GM18508 (cell line): ENCODE data around the gene NDUFB3.
"Not testable (repeated sequence)": the region's sequence is repeated elsewhere in the genome, so short reads cannot be mapped to it uniquely, and the experiment has no call there.

Source experiments
- ATAC-seq: cut with Tn5 transposase; IDR thresholded peaks from one replicate; pipeline ENCODE4 v1.9.1; 2021; ENCODE audit warnings: moderate number of reproducible peaks; ENCODE audit not compliant: insufficient read depth, unreplicated experiment

Gene NDUFB3

DNA sequence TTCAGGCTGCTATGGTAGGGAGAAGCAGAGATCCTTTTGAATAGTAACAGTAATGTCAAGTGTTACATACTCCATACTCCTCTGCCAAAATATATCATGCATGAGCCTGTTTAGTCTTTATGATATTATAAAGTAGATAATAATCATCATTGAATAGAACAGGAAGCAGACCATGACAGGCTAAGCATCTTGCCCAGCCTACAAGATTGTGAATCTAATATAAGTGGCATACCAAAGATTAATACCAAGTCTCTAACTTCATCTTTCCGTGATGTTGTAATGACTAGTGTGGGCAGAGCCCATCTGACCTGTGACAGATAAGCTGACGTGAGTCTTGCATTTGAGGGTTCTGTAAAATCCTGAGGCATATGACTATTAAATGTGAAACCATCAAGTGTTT is 13.1 kb downstream of the NDUFB3 start:
- ATAC-seq, result no peak

DNA sequence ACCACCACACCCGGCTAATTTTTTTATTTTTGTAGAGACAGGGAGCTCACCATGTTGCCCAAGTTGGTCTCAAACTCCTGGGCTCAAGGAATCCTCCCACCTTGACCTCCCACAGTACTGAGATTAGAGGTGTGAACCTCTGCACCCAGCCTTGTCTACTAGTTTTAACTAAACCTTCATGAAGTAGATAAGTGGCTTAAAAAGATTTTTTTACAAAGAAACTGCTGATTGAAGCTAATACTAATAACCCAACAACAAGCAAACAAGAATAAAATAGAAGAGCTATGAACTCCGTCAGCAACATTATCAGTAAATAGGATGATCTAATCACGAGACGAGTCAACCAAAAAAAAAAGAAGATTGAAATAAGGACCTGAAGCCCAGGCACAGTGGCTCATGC is 18.8 kb downstream of the NDUFB3 start:
- ATAC-seq, result no peak

DNA sequence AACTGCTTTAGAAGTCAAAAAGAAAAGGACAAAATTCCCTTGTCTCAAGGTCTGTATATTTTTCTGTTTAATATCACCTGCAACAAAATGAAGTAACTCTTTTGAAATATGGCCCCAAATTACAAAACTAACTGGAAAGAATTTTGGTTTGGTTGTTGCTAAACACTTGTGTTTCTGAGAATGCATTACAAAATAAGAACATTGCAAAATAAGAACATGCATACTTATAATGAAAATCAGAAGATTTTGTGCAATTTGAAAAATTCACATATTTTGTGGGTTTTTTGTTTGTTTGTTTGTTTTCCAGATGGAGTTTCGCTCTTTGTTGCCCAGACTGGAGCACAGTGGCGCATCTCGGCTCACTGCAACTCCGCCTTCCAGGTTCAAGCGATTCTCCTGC is 21.8 kb downstream of the NDUFB3 start:
- ATAC-seq, result no peak

DNA sequence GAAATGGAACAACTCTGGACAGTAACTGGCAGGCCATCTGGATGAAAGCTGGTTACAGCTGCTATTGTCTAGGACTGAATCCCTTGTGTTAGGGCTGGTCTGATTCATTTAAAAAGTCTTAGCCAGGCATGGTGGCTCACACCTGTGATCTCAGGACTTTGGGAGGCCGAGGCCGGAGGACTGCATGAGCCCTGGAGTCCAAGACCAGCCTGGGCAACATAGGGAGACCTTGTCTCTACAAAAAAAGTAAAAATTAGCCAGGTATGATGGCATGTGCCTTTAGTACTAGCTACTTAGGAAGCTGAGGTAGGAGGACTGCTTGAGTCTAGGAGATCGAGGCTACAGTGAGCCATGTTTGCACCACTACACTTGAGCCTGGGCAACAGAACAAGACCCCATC is 28.7 kb downstream of the NDUFB3 start:
- ATAC-seq, result no peak

DNA sequence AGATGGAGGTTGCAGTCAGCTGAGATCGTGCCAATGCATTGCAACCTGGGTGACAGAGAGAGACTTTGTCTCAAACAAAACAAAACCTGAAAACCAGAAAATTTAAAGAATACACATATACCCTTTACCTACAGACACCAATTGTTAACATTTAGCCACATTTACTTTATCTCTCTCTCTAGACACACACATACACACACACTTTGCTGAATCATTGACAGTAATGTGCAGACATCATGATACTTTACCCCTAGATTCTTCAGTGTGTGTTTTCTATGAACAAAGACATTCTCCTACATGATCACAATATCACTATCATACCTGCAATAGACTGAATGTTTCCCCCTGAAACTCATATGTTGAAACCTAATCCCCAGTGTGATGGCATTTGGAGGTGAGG is 34.0 kb downstream of the NDUFB3 start:
- no peak for ATAC-seq

DNA sequence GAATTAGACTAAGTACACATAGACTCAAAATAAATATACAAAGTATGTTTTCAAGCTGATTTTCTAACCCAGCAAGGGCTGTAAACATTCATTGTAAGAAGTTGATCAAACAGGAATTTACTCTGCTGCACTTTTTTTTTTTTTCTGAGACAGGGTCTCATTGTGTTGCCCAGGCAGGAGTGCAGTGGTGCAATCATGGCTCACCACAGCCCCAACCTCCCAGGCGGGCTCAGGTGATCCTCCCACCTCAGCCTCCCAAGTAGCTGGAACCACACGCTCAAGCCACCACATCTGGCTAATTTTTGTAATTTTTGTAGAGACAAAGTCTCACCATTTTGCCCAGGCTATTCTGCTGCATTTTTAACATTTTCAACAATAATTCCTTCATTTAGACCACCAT is 35.8 kb downstream of the NDUFB3 start:
- no peak for ATAC-seq

DNA sequence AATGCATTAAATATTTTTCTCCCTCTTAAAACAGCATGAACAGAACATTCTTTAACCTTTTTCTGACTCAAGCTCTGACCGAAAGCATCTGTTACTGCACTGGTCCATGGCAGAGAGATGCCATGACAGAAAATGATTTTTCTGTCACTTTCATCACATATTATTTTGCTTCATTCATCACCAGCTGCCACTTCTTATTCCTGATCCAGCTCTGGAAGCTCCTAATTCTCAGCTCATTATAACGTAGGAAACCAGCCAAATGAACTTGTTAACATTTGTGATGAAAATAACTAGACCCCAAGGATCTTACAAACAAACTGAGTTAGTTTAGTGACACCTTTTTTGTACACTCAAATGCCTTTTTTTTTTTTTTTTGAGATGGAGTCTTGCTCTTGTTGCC is 36.5 kb downstream of the NDUFB3 start:
- no peak for ATAC-seq

DNA sequence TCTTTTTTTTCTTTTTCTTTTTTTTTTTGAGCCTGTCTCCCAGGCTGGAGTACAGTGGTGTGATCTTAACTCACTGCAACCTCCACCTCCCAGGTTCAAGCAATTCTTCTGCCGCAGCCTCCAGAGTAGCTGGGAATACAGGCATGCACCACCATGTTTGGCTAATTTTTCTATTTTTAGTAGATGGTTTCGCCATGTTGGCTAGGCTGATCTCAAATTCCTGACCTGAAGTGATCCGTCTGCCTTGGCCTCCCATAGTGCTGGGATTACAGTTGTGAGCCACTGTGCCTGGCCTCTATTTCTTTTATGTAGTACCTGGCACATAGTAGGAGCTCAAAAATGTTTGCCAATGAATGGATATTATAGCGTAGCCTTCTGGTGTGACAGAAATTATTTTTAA is 37.4 kb downstream of the NDUFB3 start:
- no peak for ATAC-seq

DNA sequence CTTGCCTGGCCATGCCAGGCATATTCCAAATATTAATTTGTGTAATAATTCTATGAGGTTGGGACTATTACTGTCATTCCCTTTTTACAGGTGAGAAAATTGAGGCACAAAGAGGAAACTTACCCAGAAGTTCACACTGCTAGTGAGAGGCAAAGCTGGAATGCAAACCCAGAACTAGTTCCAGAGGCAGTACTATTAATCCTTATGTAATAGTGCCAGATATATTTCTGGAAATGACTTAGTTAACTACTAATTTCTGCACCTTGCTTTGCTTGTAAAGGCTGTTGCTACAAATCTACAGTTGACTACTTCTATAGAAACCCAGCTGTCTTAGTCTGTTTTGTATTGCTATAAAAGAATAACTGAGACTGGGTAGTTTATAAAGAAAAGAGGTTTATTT is 38.8 kb downstream of the NDUFB3 start:
- ATAC-seq, result no peak

DNA sequence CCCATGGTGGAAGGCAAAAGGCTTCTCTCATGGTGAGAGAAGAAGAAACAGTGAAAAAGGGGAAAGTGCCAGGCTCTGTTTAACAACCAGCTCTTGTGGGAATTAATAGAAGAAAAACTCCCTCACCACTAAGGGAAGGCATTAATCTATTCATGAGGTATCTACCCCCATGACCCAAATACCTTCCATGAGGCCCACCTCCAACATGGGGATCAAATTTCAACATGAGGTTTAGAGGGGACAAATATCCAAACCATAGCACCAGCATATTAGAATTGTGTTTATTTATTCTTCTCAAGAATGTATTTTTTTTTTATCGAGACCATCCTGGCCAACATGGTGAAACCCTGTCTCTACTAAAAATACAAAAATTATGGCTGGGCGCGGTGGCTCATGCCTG is 39.3 kb downstream of the NDUFB3 start:
- no peak for ATAC-seq

DNA sequence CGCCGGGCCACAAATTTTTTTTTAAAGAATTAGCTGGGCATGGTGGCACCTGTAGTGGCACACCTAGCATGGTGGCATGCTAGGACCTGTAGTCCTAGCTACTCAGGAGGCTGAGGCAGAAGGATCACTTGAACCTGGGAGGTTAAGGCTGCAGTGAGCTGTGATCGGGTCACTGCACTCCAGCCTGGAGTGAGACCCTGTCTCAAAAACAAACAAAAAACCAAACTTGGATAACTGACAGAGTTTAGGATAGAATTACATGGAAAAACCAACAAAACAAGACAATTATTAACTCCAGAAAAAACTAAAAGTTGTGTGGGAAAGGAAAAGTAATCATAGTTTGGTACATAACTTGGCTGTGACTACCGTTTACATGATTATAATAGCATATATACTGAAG is 42.5 kb downstream of the NDUFB3 start:
- ATAC-seq, result no peak

DNA sequence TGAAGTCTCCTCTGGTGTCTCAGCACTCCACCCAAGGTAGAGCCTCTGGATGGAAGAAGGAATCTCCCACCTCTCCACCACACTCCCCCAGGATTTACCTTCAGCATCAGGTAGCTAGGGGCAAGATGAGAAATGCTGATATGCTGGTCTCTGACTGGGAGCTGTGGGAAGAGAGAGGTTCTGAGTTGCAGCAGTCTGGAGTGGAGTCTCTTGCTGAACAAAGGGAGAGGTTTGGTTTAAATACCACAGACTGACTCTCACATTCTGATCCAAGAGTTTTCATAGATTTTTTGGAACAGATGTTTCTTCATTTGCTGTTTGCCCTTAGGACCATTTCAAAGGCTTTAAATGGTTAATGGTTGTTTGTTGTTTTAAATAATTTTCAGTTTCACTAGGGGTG is 43.0 kb downstream of the NDUFB3 start:
- no peak for ATAC-seq

DNA sequence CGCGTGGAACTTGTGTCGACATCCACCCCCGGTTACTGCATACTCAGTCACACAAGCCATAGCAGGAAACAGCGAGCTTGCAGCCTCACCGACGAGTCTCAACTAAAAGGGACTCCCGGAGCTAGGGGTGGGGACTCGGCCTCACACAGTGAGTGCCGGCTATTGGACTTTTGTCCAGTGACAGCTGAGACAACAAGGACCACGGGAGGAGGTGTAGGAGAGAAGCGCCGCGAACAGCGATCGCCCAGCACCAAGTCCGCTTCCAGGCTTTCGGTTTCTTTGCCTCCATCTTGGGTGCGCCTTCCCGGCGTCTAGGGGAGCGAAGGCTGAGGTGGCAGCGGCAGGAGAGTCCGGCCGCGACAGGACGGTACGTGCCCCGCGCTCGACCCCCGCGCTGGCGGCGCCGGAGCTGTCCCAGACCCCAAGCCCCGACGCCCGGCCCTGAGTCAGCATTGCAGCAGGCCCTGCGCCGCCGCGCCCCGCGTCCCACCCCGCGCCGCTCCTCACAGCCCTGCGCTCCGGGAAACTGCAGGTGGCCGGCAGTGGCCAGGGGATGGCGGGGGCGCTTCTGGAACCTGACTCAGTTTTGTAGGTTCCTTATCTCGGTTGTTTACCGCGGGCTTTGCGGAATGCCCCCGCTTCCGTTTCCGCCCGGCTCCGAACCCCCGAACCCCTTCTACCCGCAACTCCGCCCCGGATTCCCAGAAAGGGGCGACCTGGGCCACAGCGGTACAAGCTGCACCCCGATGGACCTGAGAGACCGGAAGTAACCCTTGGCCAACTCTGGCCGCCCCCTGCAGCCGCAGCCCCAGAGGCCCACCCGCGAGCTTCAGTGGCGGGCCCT is 44.5 kb downstream of the NDUFB3 start, which contains the start of gene CFLAR:
Gene CFLAR, plus strand, starts transcription at position 50 of the 844 bp plus-strand sequence. CDS start 13,702 bp downstream, outside the sequence.
- no peak for ATAC-seq

DNA sequence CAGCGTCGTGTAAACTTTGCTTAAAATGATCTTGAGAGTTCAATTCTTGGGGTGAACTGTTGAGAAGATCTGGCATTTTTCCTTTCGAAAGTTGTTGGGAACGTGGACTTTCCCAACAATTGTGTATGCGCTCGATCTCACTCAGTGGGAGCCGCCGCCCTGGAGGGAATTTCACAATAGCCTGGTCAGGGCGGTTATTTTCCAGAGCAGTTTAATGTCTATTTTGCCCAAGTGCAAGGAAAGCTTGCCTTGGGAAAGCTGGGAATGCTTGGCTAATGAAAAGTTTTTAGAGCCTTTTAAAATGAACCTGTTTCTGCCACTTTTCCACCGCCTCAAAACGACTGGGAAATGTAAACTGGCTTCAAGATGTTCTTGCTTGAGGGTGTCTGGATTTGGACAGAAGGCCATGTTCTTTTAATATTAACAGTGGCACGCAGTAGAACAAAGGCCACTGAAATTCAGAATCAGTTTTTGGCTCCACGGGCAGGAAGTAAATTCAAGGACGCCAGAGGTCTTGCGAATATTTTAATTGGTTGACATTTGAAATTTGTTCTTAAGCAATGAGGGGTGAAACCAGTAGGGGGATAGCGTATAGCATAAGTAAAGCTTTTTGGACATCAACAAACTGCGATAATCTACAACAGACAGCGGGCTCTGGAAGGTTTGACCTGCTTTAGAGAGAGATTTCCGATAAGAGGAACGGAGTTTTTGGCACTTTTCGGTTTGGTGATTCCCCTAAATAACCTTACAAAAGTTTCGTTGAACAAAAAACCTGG is 45.3 kb downstream of the NDUFB3 start:
- ATAC-seq, result peak; percentile 29

DNA sequence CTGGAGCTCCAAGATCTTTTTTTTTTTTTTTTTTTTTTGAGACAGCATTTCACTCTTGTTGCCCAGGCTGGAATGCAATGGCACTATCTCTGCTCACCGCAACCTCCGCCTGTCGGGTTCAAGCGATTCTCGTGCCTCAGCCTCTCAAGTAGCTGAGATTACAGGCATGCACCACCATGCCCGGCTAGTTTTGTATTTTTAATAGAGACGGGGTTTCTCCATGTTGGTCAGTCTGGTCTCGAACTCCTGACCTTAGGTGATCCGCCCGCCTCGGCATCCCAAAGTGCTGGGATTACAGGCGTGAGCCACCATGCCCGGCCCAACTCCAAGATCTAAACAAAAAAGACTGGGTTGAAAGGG is 45.9 kb downstream of the NDUFB3 start:
- not testable (repeated sequence) for ATAC-seq

DNA sequence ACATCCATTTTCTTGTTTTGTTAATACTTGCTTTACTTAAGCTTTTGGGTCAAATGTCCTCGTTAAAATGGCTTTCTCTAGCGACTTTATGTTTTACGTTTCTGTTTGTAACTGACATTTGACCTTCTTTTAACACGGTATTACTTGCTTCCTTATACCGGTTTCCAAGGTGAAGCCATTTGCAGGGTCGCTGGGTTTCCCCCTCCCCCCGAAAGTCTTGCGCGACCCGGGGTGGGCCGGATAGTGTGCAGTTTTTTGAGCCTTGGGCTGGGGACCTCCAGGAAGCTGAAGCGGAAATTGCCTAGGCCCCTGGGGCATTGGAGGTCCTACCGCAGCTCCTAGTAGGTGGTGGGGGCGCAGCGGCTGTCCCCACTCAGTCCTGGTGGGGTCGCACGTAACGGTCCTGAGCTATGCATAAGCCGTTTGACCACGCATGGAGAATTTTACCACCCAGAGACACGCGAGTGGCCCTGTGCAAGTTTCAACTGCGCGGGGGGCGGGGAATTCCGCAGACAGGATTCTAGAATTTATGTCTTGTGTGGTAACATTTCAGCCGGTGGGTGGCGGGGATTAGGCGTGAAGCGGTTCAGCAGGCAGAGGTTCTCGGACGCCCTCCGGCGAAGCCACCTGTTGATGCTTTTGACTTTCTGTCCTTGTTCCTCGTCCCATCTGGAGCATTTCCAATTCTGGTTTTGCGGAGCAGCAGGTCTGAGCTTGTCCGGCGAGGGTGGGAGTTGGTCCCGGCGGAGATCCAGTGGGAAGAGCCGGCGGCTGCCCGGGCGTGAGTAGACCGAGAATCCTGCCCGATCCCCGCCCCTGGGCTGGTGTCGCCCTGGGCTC is 46.5 kb downstream of the NDUFB3 start:
- peak; percentile 38 for ATAC-seq

DNA sequence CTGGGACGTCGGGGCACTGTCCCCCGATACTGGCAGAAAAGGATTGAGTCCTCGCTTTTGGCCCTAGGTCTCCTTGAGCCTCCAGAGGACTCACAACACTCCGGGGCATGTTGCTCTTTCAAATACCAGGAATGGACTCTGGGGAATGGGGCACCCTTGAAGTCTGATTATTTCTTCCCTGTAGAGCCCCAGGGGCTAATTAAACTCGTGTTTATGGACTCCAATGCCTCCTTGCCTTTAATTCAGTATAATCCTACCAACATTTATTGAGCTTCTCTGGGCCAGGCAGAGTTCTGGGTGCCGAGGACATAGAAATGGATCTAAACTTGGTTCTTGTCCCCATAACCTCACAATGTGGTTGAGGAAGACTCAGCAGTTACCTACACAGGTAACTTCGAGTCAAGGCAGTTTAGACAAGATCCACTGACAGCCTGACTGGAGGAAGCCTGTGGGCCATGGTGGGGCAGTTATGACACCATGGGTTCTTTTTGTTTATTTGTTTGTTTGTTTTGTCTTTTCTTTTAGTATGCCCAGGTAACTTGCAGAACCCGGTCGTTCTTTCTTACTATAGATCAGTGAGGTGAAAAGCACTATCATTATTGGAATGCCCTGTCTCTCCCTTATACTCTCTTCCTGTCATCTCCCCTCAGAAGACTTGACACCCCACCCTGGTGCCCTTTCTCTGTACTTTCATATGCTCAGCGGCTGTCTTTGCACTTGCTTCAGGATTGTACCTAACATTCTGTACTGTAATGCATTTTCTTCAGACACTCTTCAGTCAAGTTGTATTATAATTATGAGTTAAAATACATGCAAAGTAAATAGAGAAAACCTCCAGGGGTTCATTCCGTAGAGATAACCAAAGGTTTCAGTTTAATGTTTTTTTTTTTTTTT is 47.4 kb downstream of the NDUFB3 start:
- ATAC-seq, result no peak

DNA sequence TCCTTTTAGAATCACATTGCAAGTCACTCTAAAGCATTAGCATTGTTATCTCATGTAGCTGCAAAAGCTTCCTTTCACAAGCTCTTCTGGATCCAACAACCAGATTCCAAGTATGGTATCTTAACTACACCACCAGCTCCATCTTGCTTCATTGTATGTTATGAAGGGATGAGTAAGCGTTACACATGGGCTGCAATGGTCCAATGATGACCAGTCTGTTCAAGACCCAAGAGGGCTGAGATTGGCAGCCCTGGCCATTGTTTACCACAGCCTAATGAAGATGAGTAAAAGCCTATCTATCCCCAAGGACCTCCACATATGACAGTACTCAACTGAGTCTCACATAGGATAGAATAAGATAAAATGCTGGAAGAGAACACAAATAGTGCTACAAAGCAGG is 50.5 kb downstream of the NDUFB3 start:
- no peak for ATAC-seq

DNA sequence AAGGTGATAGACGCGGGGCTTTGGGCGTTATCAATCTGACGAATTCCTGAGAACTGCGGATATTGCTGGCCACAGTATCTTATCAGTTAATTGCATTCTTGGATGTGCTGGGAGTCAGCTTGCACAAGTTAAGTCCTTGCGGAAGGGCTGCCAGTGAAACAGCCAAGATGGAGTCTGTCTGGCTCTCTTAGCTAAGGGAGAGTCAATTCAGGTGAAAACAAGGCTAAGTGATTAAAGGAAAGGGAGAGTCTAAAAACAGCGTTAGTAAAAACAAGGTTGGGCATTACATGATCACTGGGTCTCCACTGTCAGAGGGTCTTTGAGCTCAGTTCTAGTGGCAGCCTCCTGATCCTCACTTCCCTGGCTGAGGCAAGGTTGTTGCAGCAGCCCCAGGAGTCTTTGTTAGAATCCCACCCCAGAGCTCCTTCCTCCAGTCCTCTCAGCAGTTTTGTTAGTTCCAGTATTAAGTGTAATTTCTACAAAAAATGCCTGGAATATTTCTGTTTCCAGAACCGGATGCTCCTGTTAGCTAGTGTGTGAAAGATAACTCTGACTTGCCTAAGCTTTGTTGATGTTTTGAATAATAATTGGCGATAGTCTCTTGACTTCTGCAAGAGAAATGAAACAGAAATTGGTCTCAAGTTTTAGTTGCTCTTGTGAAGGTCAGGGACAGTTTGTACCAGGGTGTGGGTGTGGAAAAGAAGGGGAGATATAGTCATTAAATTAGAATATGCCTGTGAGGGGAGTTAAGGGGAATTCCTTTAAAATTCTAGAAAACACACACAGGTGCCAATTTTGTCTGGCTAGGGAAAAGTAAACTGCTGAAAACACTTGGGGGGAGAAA is 54.7 kb downstream of the NDUFB3 start:
- peak; percentile 24 for ATAC-seq
